NB4 (cell line): ENCODE data around the gene CDH4.

Experiments
- DNase-seq: peaks from one replicate; pipeline ENCODE4 v3.0.0; 2010; ENCODE audit warnings: low read depth
- H3K4me3 ChIP-seq: one replicate; pipeline ENCODE4 v1.5.1; 2011; ENCODE audit warnings: mild to moderate bottlenecking, low read depth, low read length, moderate library complexity
- CTCF ChIP-seq: IDR thresholded peaks from one replicate; pipeline ENCODE4 v1.5.1; 2012; ENCODE audit warnings: low read depth, low read length
- MAX ChIP-seq: IDR thresholded peaks from 2 replicates; pipeline ENCODE4 v1.6.1; 2011; ENCODE audit warnings: low read depth, low read length
- MYC ChIP-seq: IDR thresholded peaks from 2 replicates; pipeline ENCODE4 v1.6.1; 2011; ENCODE audit warnings: low read depth, low read length
- POLR2A ChIP-seq: IDR thresholded peaks from 2 replicates; pipeline ENCODE4 v1.6.1; 2011; ENCODE audit warnings: mild to moderate bottlenecking; ENCODE audit not compliant: insufficient read length; ENCODE audit errors: extremely low read depth

The CDH4 gene

GRCh38 chr20:61643656-61644377 is 391.8 kb downstream of the CDH4 start:
- TF ChIP-seq POLR2A (no peak), MAX (no peak), CTCF (no peak), MYC (no peak)
- DNase-seq, result no peak
- H3K4me3 ChIP-seq, result no peak overlapping the region

GRCh38 chr20:61644378-61645076 is 392.5 kb downstream of the CDH4 start:
- TF ChIP-seq MAX (no peak), POLR2A (no peak), MYC (no peak), CTCF (no peak)
- DNase-seq, result no peak
- no peak overlapping the region for H3K4me3 ChIP-seq

GRCh38 chr20:61645732-61646131 is 393.7 kb downstream of the CDH4 start:
- TF ChIP-seq POLR2A (no peak), MYC (no peak), MAX (no peak), CTCF (no peak)
- no peak for DNase-seq
- no peak overlapping the region for H3K4me3 ChIP-seq

GRCh38 chr20:61646453-61646852 is 394.4 kb downstream of the CDH4 start:
- TF ChIP-seq MAX, result no peak
- no peak for TF ChIP-seq POLR2A
- TF ChIP-seq MYC, result no peak
- no peak for TF ChIP-seq CTCF
- H3K4me3 ChIP-seq, result no peak overlapping the region
- DNase-seq, result no peak

- DNase-seq, result no peak
- H3K4me3 ChIP-seq, result no peak overlapping the region
- TF ChIP-seq MYC (no peak), POLR2A (no peak), MAX (no peak), CTCF (no peak)
These were observed 394.9 kb downstream of the CDH4 start for GRCh38 chr20:61646986-61647385.
